Hematopoietic multipotent progenitor cell treated with erythropoietin and hydrocortisone succinate and interleukin-3 and kit ligand, for 4 days (in vitro differentiated cells): ENCODE data around the gene COL4A2.

Source experiments
- DNase-seq: peaks from one replicate; pipeline ENCODE4 v3.0.0-alpha.2; 2015

The COL4A2 gene

DNA sequence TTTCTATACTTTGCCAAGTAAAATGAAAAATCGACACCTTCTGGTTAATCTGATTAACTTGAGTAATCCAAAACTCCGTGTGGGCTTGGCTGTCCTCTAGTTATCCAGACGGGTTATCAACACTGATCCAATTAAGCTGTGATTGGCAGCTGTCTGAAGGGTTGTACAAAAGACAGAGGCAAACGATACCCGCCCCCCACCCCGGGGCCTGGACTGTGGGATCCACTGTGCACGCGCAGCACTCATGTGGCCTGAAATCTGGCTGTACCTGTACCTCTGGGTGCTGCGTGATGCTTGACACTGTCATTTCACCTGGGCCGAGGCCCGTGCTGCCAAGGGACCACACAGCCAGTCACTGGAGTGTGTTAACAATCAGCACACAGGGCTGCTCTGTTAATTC lies 53.5 kb downstream of the COL4A2 start:
- DNase-seq = no peak

DNA sequence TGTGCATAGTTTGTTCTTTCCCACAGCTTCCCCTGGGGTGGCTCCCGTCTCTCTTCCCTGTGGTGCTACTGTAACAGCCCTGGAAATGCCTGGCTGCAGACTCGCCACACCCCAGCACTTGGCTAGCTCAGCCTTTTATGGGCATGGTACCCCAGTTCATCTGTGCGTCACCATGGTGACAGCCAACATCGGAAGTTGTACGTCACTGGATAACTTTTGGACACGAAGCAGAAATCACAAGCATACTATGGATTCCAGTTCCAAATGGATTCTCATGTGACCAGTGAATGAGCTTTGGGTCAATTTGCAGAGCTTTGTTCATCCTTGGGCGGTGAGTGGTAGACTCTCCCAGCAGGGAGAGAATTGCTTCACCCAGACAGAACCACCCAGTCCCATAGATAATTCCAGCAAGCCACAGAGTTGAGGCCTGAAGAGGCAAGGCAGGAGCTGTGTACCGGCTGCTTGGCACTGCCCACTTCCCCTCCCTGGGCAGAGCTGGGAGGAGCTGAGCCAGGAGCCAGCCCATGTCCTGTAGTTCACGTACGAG lies 54.4 kb downstream of the COL4A2 start:
- DNase-seq = no peak

DNA sequence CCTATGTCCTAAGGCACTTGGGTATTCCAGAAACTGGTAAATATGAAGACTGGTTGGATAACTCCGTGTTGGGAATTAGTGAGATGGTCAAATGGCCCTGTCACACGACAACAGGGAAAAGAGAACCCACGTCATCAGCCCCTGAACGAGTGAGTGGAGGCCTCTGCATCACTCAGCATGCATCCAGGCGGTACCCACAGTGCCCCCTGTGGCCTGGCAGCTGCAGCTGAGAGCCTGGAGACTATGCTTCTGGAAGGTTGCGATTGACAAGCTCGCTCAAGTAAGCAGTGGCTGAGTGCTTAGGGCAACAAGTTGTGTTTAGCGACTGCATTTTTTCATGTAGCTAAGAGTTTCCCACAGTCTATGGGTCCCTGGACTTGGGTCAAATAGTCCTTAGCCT lies 55.9 kb downstream of the COL4A2 start:
- DNase-seq = no peak

DNA sequence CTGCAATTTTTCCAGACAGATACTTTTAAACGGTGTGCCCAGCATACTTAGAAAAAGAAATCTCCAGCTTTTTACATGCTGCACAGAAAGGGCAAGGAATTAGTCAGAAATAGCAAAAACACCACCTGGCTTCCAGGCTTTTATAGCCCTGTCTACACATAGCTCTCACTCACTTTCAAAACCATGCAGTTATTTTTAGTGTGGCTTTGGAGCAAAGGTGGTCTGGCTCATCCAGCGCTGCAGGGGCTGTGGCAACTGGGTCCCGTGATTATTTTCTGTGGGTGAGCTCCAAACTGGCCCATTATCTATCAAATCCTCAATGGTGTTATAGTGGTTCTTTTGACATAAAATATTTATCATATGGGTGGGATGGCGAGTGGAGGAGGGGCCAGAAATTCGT lies 57.0 kb downstream of the COL4A2 start:
- DNase-seq = no peak

DNA sequence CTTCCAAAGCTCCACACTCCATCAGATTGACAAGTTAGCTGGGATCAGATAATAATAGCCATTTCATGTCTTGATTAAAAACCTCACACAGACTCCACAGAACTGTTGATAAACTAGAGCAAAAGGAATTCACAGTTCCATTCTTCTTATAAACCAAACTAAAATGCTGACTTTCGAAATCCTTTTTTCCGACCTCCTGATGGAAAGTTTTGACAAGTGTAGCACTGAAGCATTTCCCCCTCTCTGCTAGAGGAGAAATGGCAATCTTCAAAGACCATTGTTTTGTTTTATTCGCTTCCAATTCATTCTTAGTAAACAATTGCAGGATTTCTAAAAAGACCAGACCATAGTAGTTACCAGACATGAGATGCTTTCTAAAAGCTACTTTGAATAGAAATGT lies 58.8 kb downstream of the COL4A2 start:
- DNase-seq = no peak

DNA sequence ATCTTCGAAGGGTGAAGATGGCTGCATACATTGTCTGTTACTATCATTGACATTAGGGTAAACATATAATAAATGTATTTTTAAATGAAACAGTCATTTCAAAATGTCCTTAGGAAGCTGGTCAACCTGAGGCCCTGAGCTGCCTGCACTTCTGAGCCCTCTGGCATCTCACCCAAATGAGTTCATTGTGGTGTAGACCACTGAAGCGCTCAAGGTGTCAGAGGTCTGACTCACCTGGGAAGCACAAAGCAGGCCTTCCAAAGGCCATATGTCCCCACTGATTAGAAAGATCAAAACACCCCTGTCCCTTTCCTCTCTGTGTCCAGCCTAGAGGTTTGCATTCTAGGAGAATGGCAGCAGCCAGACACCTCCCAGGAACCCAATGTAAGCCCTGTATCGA lies 59.6 kb downstream of the COL4A2 start:
- DNase-seq = no peak

DNA sequence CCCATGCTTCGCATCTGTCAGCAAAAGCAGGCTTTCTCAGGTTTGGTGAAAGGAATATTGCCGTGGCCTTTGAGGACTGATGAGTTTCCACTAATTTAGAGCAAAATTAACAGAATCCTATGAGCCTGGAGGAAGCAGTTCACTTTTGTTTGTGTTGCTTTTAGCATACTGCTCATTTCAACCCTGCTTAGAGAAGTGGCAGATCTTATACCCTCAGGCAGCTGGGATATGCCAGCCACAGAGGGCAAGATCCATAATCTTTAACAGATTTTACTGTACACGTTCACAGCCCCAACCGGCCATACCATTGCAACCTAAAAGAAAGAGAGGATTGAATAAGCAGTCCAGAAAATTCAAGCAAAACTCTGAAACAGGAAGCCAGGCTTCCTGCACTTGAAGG lies 60.5 kb downstream of the COL4A2 start:
- no peak for DNase-seq

DNA sequence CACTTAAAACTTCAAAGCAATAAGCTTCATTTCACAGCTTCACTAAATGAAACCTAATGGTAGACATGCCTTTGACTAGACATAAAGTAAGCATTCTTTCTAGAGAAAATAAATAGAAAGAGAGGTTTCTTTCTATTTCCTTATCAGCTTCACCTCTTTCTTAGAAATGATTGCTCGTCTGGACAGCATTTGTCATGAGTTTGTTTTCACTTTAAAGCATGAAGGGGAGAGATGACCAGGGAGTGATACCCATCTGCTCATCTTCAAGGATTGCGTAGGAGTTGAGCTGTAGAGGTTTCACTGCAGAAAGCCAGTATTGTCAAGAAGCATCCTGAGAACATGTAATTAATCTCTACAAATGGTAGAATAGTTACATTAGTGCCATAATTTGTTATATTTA lies 61.3 kb downstream of the COL4A2 start:
- no peak for DNase-seq

DNA sequence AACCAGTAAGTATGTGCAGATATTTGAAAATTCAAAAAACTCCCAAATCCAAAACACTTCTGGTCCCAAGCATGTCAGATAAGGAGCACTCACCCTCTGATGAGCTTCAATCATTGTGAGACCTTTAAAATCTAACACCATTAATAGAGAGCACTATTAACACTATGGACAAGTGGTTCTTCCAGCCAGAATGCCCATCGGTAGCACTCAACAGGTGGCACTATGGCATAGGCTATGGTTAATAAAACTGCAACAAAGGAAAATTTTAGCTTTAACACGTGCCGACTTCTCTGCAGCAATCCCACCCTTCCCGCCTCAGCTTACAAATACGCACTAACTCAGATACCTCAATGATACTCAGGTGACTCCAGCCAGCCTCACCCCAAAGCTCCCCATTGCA lies 62.3 kb downstream of the COL4A2 start:
- no peak for DNase-seq

DNA sequence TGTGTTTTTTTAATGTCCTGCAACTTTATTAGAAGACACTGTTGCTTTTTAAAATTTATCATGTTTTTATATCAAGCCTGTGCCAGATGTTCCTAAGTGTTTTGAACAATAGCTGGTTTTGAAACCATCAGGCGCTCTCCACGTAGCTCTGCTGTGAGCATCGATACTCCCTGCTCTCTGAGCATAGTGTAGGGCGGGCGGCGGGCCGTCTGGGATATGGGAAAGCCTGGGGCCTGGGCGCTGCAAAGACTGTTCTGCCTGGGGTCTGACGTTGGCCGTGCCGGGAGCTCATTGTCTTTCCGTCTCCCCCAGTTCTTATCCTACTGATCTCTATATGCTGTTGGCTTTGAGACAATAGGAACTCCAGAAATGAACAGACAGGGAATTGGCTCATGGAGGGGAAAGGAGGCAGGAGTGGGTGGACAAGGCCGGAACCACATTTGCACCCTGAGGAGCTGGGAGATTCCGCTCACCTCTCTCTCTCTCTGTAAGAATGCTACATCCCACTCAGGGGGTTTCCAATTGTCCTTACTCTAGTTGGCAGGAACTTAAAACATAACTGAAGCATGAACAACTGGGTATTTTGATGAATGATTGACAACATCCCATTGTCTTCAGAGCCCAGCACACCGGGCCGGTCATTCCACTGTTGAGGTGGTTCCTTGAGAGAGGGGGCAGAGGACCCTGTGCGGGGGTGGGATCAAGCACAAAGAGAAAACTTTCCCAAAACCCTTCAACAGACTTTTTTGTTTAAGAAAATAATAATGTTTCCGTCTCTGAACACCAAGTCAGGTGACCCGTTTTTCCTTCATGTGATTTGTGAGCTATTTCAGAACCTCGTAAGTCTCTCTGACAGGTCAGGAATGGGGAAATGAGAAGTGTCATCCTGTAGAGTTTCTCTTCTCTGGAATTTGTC lies 64.7 kb downstream of the COL4A2 start:
- no peak for DNase-seq

DNA sequence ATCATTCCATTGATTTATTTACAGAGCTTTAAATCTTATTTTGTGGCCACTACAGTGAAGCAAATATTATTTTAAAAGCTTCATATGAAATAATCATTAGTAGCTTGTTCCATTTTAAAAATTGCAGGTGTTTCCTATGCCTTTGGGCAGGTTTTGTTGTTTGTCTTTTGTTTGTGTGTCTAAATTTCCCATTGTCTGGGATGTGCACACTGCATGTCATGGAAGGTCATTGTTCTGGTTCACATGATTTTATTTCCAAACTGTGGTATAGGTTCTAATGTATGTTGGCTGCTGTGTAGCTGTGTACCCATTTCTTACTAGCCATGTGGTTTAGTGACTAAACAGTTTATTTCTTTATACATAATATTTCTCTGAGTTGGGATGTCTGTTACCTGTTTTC lies 65.6 kb downstream of the COL4A2 start:
- DNase-seq = no peak

DNA sequence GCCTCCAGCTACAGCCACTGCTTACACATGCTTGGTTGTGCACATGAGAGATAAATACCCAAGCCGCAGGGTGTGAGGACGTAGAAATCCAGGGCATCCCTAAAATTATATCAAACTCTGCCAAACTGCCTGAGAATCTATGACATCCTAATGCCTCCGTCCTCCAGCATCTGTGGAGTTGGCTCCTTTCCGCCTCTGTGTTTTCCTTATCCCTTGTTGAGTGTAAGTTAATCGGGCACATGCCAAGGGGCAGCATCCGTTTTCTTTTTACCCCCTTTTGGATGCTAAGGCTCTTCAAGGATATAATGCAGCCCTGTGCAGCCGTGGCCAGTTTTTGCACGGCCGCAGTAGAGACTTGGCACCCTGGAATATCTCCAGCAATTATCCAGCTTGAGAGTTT lies 66.5 kb downstream of the COL4A2 start:
- DNase-seq = no peak

DNA sequence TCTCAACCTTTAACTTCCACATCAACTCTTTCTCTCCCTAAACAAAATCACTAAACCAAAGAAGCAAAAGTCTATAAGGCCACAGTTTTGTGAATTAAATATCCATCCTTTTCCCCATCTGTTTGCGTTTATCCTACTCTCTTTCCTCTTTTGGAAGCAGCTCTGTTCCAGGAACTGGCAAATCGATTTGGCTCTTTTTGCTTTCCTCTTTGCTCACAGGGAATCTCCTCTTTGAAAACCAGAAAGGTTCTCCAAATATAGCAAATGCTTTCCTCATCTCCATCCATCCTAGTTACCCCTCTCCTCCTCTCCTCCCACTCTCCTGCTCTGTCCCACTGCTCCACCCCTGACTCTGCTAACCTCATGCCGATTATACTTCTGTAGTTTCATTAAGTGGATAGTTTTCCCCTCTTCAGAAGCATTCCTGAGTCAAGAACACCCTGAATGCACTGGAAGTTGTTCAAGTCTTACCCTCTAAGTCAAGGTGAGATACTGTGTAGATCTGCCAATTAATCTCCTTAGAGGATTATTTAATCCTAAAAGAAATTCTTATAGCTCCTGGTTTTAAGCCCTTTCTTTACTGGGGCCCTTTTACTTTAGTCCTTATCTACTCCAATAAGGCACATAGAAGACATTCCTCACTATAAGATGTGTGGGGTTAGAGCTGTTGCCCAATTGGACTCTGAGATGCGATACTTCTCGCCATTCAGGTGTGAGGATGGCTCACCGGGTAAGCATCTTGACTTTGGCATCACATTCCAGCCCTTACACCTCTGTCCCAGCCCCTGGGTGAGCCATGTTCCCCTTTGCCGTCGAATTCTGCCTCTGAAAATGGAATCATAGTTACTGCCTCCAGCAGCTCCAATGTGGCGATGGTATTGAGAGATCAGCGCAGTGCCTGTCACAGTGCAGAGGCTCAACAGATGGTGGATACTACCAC lies 67.6 kb downstream of the COL4A2 start:
- DNase-seq = no peak

DNA sequence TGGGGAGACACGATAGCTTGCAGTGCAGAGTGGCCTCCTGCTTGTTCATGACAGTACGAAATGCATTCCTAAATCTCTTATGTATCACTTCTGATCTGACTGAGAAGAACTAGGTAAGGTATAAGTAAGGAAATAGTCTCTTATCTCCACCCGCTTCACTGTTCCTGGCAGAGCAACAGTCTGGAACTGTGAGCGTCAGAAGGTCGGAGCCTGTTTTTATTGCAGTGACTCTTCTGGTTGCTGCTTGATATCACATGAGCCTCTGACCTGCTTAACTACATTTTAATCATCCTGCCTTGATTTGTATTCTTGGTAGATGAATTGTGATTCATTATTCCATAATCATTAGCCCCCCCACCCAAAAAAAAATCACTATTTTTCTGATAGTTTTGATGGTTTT lies 69.0 kb downstream of the COL4A2 start:
- no peak for DNase-seq

DNA sequence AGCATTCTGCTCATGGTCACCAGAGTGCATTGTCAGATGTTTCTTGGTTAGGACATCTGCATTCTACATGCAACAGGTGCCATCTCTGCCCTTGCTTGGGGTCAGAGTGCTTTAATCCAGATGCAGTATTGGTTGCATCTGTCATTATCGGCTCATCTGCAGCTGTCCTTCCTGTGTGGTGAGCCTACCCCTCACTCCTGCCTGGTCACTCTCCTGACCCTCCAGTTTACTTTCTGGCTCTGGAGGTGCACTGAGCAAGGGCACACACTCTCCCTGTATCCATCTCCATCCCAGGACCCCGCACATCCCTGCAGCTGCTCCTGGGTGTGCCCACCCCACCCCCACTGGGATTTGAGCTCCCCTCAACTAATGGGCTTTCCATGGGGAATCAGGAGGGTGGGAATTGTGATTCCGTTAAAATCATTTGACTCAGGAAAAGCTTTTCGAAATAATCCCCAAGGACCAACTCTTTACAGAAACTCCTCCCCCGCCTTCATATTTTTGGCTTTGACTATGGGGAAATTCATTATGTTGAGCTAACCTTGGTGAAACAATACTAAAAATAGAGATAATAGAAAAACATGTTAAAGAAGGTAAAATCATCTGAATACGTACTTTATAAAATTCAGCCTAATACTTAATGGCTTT lies 70.2 kb downstream of the COL4A2 start:
- DNase-seq = no peak

DNA sequence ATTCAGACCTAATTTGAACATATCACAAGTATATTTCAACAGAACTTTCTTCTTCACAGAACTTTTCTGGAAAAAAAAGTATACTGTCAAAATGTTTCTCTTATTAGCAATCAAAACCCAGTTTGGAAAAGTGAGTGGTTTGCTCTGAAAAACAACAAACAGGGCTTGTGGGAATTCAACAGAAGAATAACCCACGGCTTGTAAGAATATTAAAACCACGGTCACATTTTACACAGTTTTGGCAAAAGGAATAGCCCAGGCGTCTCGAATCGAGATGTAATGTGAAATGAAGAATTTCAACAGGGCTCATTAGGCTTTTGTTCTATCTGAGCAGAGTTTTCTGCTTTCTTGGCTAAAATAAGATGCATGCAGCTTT lies 70.7 kb downstream of the COL4A2 start:
- no peak for DNase-seq

DNA sequence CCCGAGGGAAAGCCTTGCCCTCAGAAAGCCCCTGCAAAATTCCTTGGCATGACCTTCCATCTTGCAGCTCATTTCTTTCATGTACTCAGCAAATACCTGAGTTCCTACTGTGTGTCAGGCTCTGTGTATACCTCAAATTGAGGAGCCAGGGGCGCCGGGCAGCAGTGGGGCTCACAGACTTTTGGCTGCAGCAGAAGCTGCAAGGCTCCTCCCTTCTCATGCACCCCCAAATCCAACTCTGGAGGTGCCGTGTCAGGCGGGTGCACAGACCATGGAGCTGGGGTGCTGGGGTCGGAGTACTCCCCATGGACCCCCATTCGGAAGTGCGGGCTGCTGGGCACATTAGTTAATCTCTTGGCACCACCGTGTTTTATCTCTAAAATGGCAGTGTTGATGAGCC lies 72.3 kb downstream of the COL4A2 start:
- DNase-seq = no peak

DNA sequence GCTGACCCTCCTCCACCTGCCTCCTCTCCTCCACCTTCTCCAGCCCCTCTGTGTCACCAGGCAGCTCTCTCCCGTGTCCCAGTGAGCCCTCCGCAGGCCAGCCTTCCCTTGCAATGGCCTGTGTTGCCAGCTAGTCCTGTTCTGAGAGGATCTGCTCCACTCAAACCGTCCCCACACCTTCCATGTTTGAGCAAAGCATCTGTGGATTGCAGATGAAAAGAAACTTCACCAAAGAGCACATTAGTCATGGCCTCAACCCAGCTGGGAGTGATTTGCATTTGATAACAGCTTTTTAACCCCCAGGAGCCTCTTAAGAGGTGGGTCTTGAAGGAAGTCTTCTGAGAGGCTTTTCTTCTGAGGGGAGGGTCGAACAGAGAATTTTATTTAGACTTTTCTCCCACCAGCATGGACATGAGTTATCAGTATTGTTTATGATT lies 72.8 kb downstream of the COL4A2 start:
- no peak for DNase-seq

DNA sequence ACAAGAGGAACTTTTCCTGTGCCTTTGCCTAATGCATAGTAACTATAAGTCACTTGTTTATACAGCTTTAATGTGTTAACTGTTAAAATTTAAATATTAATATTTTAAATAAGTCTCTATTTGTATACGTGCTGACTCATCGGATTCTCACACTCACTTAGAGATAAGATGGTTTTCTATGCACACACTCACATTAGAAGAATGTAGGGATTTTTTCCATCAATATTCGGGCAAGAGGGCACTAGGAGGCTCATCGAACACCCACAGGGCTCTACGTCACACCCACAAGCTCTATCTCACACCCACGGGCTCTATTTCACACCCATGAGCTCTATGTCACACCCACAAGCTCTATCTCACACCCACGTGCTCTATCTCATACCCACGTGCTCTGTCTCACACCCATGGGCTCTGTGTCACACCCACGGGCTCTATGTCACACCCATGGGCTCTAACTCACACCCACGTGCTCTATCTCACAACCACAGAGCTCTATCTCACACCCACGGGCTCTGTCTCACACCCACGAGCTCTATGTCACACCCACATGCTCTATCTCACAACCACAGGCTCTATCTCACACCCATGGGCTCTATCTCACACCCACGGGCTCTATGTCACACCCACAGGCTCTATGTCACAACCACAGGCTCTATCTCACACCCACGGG lies 73.4 kb downstream of the COL4A2 start:
- DNase-seq = no peak

DNA sequence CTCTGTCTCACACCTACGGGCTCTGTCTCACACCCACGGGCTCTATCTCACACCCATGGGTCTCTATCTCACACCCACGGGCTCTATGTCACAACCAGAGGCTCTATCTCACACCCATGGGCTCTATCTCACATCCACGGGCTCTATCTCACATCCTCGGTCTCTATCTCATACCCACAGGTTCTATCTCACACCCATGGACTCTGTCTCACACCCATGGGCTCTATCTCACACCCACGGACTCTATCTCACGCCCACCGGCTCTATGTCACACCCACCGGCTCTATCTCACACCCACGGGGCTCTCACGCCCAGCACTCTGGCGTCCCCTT lies 73.9 kb downstream of the COL4A2 start:
- no peak for DNase-seq

DNA sequence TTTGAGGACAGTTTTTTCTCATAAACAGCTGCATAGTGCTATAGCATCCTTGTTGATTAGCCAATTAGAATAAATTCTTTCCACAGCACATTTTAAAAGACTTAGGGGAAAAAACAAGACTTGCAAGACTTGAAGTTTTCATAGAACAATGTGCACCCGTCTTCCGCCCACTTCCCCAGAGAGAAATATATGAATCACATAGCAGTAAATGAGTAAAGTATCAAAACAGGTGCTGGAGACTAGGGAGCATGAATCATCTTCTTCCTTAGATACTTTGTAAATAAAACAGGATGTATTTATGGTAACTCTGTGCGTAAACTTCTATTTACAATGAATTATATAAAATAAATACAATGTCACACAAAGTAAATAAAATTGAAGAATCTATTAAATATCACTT lies 75.1 kb downstream of the COL4A2 start:
- DNase-seq = no peak

DNA sequence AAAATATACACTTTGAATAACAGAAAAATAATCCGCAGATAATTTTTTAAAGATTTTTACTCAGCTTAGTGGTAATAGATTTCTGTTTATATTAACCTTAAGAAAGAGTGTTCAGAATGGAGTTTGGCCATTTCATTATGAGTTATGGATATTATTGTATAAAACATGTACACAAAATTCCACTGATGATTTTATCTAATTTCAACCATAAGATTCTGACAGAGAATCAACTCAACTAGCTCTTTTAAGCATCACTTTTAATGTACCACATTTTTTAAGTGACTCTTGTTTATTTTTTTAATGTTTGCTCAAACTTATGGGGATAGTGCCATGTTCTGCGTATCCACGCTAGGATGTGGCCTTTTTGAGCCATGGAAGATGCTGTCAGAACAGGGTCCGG lies 75.7 kb downstream of the COL4A2 start:
- DNase-seq = no peak
